ENCODE results near the gene TUNAR.
A peak's percentile ranks its signal among the peaks of the same experiment; 100 is the strongest.

The TUNAR gene

GRCh38 chr14:95903616-95904107, 27.0 kb downstream of the TUNAR start:
- Mint-ChIP-seq H3K4me1 (no peaks in the 10 kb centered on the region), H3K27ac (no peak overlapping the region), H3K9me3 (no peaks in the 10 kb centered on the region), H3K27me3 (ENCODE audit: low read depth, poor library complexity) (peaks cover 9% of the 10 kb centered on the region), H3K36me3 (ENCODE audit: low read depth) (no peaks in the 10 kb centered on the region), H3K4me3 (no peak overlapping the region)
- TF ChIP-seq CTCF (IDR thresholded peaks at IDR 0.05), result no peak
- no peak for DNase-seq

- Mint-ChIP-seq H3K4me1 (no peaks in the 10 kb centered on the region), H3K27me3 (ENCODE audit: low read depth, poor library complexity) (peaks cover 14% of the 10 kb centered on the region), H3K9me3 (no peaks in the 10 kb centered on the region), H3K4me3 (no peak overlapping the region), H3K27ac (no peak overlapping the region), H3K36me3 (ENCODE audit: low read depth) (no peaks in the 10 kb centered on the region)
- no peak for DNase-seq
- TF ChIP-seq CTCF (IDR thresholded peaks at IDR 0.05), result no peak
Measured at GRCh38 chr14:95906591-95906990, 30.0 kb downstream of the TUNAR start.

- TF ChIP-seq CTCF (IDR thresholded peaks at IDR 0.05), result no peak
- Mint-ChIP-seq H3K27ac (no peak overlapping the region), H3K27me3 (ENCODE audit: low read depth, poor library complexity) (peaks cover 9% of the 10 kb centered on the region), H3K9me3 (no peaks in the 10 kb centered on the region), H3K4me1 (peaks cover 7% of the 10 kb centered on the region), H3K36me3 (ENCODE audit: low read depth) (no peaks in the 10 kb centered on the region), H3K4me3 (no peak overlapping the region)
- DNase-seq, result no peak
Measured at GRCh38 chr14:95910628-95911027, 34.0 kb downstream of the TUNAR start.

- TF ChIP-seq CTCF (IDR thresholded peaks at IDR 0.05), result no peak
- no peak for DNase-seq
- no peaks in the 10 kb centered on the region for H3K9me3 Mint-ChIP-seq
- H3K27ac Mint-ChIP-seq, result no peak overlapping the region
- no peaks in the 10 kb centered on the region for H3K36me3 Mint-ChIP-seq (ENCODE audit: low read depth)
- H3K4me1 Mint-ChIP-seq, result peaks cover 8% of the 10 kb centered on the region
- peaks cover 5% of the 10 kb centered on the region for H3K27me3 Mint-ChIP-seq (ENCODE audit: low read depth, poor library complexity)
- H3K4me3 Mint-ChIP-seq, result no peak overlapping the region
Measured at GRCh38 chr14:95911456-95911855, 34.8 kb downstream of the TUNAR start.

- Mint-ChIP-seq H3K4me3 (no peak overlapping the region), H3K9me3 (no peaks in the 10 kb centered on the region), H3K36me3 (ENCODE audit: low read depth) (no peaks in the 10 kb centered on the region), H3K4me1 (peaks cover 14% of the 10 kb centered on the region), H3K27ac (no peak overlapping the region), H3K27me3 (ENCODE audit: low read depth, poor library complexity) (peaks cover 7% of the 10 kb centered on the region)
- TF ChIP-seq CTCF (IDR thresholded peaks at IDR 0.05), result no peak
- DNase-seq, result peak; percentile 47
Measured at GRCh38 chr14:95915330-95915729, 38.7 kb downstream of the TUNAR start.

GRCh38 chr14:95918466-95918865, 41.8 kb downstream of the TUNAR start:
- H3K4me1 Mint-ChIP-seq, result peaks cover 14% of the 10 kb centered on the region
- DNase-seq, result no peak
- no peak for TF ChIP-seq CTCF (IDR thresholded peaks at IDR 0.05)

More at GRCh38 chr14:95918466-95918865, 41.8 kb downstream of the TUNAR start:
- Mint-ChIP-seq H3K27me3 (ENCODE audit: low read depth, poor library complexity) (peaks cover 2% of the 10 kb centered on the region), H3K9me3 (no peaks in the 10 kb centered on the region), H3K27ac (peak overlapping the region; percentile 55), H3K4me3 (peak overlapping the region; percentile 30), H3K36me3 (ENCODE audit: low read depth) (no peaks in the 10 kb centered on the region)
